Activated T-cell treated with anti-CD3 and anti-CD28 coated beads, Interleukin-2, amount 50 U/mL, for 72 hours (primary cell): ENCODE measurements around the gene ZNF516. TPM values are rescaled to one million over a fixed set of nuclear protein-coding genes. Genes with fewer than 3 reads are reported as not detected.

Source experiments
- ATAC-seq, 2 donors: fragments of 150-1000 bp; cut with Tn5 transposase; replicated peaks in 1 of 2; 2 replicates each; pipeline ENCODE4 v1.10.0; 2021; ENCODE audit warnings: moderate library complexity in 2 of 2, mild to moderate bottlenecking in 1 of 2
- DNase-seq, 2 donors: peaks; one replicate each; pipeline ENCODE4 v3.0.0; 2021 to 2022; ENCODE audit warnings: mixed read lengths in 1 of 2
- H3K27ac Mint-ChIP-seq: one replicate; pipeline ENCODE4 v1.8.0; 2022; ENCODE audit warnings: mild to moderate bottlenecking, moderate library complexity, mixed read lengths
- H3K27me3 Mint-ChIP-seq: one replicate; pipeline ENCODE4 v1.8.0; 2022; ENCODE audit warnings: low read depth, mixed read lengths
- H3K36me3 Mint-ChIP-seq, 2 donors: one replicate each; pipeline ENCODE4 v1.8.0; 2022; ENCODE audit warnings: mixed read lengths in 2 of 2, mild to moderate bottlenecking in 1 of 2; ENCODE audit not compliant: insufficient read depth in 2 of 2
- H3K4me1 Mint-ChIP-seq: one replicate; pipeline ENCODE4 v1.8.0; 2022; ENCODE audit warnings: low read depth, mixed read lengths
- H3K4me3 Mint-ChIP-seq, 2 donors: one replicate each; pipeline ENCODE4 v1.8.0; 2022; ENCODE audit warnings: mild to moderate bottlenecking in 2 of 2, mixed read lengths in 2 of 2, moderate library complexity in 2 of 2
- H3K9me3 Mint-ChIP-seq, 2 donors: one replicate each; pipeline ENCODE4 v1.8.0; 2022; ENCODE audit warnings: mixed read lengths in 2 of 2
- total RNA-seq, 2 donors: library from RNA; stranded (reverse); gene quantifications; one replicate each; pipeline ENCODE4 v1.2.3, GENCODE V29; 2022

Gene ZNF516
- total RNA-seq, 2 donors from 2014 or later: 13.2 to 13.9 TPM

DNA sequence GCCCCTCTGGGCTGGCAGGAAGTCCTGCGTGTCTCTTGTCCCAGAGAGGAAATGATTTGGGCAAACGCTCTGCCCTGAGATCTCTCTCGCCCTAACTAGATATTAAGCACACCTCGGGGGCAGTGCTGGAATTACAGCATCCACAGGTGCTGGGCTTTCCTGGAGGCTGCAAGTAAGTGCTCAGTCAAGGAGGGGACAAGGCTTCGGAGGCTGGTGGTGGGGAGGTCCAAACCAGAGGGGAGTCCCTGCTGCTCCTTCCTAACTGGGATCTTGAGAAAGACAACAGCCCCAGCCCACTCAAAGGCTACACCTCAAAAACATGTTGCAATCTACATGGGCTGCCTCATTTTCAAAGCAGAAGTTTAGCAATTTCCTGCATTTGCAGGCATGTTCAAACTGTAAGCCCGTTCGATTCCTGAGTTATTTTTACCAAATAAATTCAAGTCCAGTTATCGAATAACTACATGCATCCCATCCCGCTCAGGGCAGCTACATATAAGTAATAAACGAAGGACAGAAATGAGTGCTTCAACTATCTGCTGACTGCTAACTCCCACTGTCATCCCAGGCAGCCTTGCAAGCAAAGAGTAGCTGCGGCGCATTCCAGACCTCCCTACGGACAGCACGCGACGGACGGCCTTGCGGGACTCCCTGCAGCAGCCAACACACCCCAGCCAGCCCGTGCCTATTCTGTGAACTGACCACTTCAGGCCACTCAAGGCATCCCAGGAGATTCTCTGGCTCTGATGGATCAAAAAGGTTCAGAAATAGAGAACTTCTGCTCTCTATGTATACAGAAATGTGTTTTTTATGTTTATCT lies 27.5 kb downstream of the ZNF516 start:
- Mint-ChIP-seq H3K9me3 (no peaks in the 10 kb centered on the region), H3K27ac (peak overlapping the region; percentile 89), H3K36me3 (no peaks in the 10 kb centered on the region), H3K4me3 (peak overlapping the region; percentile 68 to 79), H3K27me3 (no peaks in the 10 kb centered on the region), H3K4me1 (peaks cover 31% of the 10 kb centered on the region)
- no peak for DNase-seq
- peak; percentile 29 to 49 for ATAC-seq

- peak overlapping the region; percentile 34 for H3K27ac Mint-ChIP-seq
- H3K4me1 Mint-ChIP-seq: peaks cover 22% of the 10 kb centered on the region
- no peaks in the 10 kb centered on the region for H3K9me3 Mint-ChIP-seq
- no peaks in the 10 kb centered on the region for H3K36me3 Mint-ChIP-seq
- no peaks in the 10 kb centered on the region for H3K27me3 Mint-ChIP-seq
- peak overlapping the region; percentile 9 to 53 for H3K4me3 Mint-ChIP-seq
- ATAC-seq: peak; percentile 24 to 33
- no peak for DNase-seq
These were observed 28.5 kb downstream of the ZNF516 start for GRCh38 chr18:76466410-76466991.

DNA sequence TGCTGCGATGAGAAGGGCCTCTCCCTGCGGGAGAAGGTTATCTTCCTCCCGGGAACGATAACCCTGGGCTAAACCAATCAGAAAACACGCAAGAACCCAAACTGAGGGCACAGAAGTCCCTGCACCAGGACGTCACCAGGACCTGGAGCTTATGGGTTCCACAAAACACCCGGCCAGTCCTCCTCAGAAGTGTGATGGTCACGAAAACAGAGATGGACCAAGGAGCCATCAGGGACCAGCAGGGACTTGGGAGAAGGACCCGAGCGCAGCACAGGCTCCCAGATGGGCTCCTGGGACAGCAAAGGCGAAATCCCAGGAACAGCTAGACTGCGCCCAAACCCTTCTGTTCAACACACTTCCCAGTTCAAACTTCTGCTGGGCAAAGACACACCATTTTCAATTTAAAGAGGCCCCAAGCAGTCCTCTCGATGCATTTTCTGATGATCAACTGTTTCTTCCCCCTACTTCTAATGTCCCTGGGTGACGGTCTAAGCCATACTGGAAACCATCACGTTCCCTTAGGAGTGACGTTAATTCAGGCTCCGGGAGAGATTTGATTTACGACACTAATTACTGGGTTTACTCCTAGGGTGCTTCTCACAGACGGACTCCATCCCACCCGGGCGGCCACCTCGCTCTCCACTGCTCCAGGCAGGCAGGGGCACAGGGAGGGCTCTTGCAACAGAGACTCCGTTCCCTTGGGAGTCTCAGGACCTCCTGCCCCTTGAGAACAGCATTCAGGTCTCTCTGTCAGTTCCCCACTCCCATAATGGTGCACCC lies 29.2 kb downstream of the ZNF516 start:
- ATAC-seq (no peak), DNase-seq (no peak)
- H3K4me1 Mint-ChIP-seq: peaks cover 22% of the 10 kb centered on the region
- H3K27me3 Mint-ChIP-seq: no peaks in the 10 kb centered on the region
- H3K27ac Mint-ChIP-seq: no peak overlapping the region
- no peaks in the 10 kb centered on the region for H3K9me3 Mint-ChIP-seq
- H3K36me3 Mint-ChIP-seq: no peaks in the 10 kb centered on the region
- H3K4me3 Mint-ChIP-seq: no peak overlapping the region

DNA sequence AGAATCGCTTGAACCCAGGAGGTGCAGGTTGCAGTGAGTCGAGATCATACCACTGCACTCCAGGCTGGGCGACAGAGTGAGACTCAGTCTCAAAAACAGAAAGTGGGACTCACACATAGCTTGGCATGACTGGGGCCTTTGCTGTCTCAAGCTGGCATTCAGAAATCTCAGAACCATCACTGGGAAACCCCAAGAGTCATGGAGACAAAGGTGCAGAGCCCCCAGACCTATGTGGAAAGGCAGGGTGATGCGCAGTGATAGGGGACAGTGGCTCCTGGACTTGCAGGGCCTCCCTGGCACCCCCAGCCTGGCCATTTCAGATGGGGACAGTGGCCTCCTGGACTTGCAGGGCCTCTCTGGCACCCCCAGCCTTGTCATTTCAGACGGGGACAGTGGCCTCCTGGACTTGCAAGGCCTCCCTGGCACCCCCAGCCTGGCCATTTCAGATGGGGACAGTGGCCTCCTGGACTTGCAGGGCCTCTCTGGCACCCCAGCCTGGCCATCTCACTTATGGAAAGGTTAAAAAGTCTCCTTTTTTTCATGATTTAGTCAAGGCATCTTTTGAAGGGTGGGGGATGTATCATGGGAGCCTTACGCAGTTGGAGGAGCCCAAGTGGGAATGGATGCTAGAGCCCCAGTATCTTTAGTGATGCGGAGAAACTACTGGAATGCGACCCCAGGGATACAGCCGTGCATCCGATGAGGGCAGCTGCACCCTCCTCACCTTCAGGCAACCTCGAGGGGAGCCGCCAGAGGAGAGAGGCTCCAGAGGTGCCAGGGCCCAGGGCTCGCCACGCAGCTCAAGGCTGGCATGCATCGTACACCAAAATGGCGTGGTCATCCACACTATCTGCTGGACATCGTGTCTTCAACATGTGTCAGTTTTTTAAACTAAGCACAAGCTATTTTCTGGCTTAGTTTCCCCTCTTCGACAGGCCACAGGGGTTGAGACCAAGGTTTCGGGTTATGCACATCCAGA lies 30.5 kb downstream of the ZNF516 start:
- H3K4me1 Mint-ChIP-seq: peaks cover 22% of the 10 kb centered on the region
- DNase-seq (no peak), ATAC-seq (peak in 1 of 2 donors; percentile 27)
- no peak overlapping the region for H3K4me3 Mint-ChIP-seq
- no peaks in the 10 kb centered on the region for H3K9me3 Mint-ChIP-seq
- H3K36me3 Mint-ChIP-seq: no peaks in the 10 kb centered on the region
- no peak overlapping the region for H3K27ac Mint-ChIP-seq
- no peaks in the 10 kb centered on the region for H3K27me3 Mint-ChIP-seq

DNA sequence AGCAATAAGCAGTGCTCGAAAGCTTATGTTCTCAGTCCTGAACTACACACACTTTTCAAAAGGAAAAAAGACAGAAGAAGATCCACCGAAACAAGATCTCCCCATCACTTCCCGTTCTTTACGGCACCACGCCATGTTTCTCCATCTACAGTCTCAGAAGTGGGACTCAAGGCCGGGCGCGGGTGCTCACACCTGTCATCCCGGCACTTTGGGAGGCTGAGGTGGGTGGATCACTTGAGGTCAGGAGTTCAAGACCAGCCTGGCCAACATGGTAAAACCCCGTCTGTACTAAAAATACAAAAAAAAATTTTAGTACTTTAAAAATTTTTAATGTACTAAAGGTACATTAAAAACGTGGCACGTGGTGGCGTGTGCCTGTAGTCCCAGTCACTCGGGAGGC lies 31.2 kb downstream of the ZNF516 start:
- peaks cover 21% of the 10 kb centered on the region for H3K4me1 Mint-ChIP-seq
- ATAC-seq: no peak
- no peaks in the 10 kb centered on the region for H3K9me3 Mint-ChIP-seq
- no peak for DNase-seq
- H3K36me3 Mint-ChIP-seq: no peaks in the 10 kb centered on the region
- no peak overlapping the region for H3K4me3 Mint-ChIP-seq
- H3K27me3 Mint-ChIP-seq: no peaks in the 10 kb centered on the region
- H3K27ac Mint-ChIP-seq: peak overlapping the region; percentile 2

DNA sequence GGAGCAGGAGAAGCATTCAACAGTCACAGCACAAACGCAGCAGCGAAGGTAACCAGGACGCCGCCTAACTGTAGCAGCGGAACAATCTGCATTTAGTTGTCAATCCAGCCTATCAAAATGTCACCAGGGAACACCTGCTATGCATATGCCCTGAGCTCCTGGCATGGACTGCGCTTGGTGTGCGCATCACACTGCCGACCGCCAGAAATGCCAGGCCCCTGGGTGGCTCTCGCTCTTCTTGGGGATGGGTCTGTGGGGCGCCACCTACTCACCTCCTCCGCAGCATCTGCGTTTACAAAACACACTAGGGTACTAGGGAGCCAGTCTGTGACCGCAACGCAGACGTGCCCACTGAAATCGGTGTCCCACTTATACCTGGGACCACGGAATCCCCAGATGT lies 31.7 kb downstream of the ZNF516 start:
- DNase-seq: no peak
- no peak for ATAC-seq
- H3K27me3 Mint-ChIP-seq: no peaks in the 10 kb centered on the region

GRCh38 chr18:76462326-76462694 lies 32.7 kb downstream of the ZNF516 start:
- Mint-ChIP-seq H3K9me3 (no peaks in the 10 kb centered on the region), H3K36me3 (no peaks in the 10 kb centered on the region), H3K27ac (no peak overlapping the region), H3K4me1 (peaks cover 11% of the 10 kb centered on the region), H3K4me3 (no peak overlapping the region), H3K27me3 (no peaks in the 10 kb centered on the region)
- ATAC-seq (no peak), DNase-seq (no peak)

More for the DNA sequence above, 31.7 kb downstream of the ZNF516 start:
- Mint-ChIP-seq H3K9me3 (no peaks in the 10 kb centered on the region), H3K36me3 (no peaks in the 10 kb centered on the region), H3K27ac (peak overlapping the region; percentile 2), H3K4me3 (no peak overlapping the region), H3K4me1 (peaks cover 16% of the 10 kb centered on the region)

DNA sequence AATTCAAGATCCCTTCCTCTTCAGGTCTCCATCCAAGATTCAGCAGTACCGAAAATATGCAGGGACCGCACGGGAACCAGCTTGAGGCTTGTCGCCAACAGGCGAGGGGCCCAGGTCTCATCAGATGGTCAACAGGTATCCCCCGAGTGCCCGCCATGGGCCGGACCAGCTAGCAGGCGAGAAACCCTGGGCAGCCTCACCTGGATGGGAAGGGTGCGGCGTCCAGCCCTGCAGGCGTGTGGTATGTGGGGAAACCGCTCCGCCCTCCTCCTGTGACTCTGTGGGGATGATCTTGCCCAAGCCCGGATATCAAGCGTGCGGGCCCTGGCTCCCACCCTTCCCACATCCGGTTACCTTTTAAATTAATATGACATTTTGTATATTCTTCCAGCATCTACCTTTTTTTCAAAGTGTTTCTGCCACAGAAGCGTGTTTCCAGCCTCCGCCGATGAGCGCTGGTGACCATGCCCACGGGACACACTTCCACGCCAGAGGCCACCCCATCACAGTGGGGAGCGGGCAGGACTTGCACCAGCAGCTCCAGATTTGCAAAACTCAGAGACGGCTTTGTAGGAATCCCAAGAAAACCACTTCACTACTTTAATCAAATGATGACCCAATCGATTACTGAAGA lies 33.2 kb downstream of the ZNF516 start:
- no peak overlapping the region for H3K27ac Mint-ChIP-seq
- no peaks in the 10 kb centered on the region for H3K36me3 Mint-ChIP-seq
- no peaks in the 10 kb centered on the region for H3K9me3 Mint-ChIP-seq
- H3K4me1 Mint-ChIP-seq: peaks cover 14% of the 10 kb centered on the region
- H3K27me3 Mint-ChIP-seq: no peaks in the 10 kb centered on the region
- no peak overlapping the region for H3K4me3 Mint-ChIP-seq
- DNase-seq (no peak), ATAC-seq (no peak)

- ATAC-seq (no peak), DNase-seq (no peak)
- H3K4me1 Mint-ChIP-seq: peaks cover 9% of the 10 kb centered on the region
- H3K36me3 Mint-ChIP-seq: no peaks in the 10 kb centered on the region
- H3K4me3 Mint-ChIP-seq: no peak overlapping the region
- H3K27ac Mint-ChIP-seq: no peak overlapping the region
- no peaks in the 10 kb centered on the region for H3K27me3 Mint-ChIP-seq
- no peaks in the 10 kb centered on the region for H3K9me3 Mint-ChIP-seq
These were observed 33.9 kb downstream of the ZNF516 start for GRCh38 chr18:76461148-76461547.

- H3K9me3 Mint-ChIP-seq: no peaks in the 10 kb centered on the region
- no peak overlapping the region for H3K27ac Mint-ChIP-seq
- no peak for ATAC-seq
These were observed 34.6 kb downstream of the ZNF516 start for GRCh38 chr18:76460482-76460881.

GRCh38 chr18:76459687-76460350 lies 35.2 kb downstream of the ZNF516 start:
- H3K27me3 Mint-ChIP-seq: no peaks in the 10 kb centered on the region
- no peaks in the 10 kb centered on the region for H3K36me3 Mint-ChIP-seq
- DNase-seq (no peak), ATAC-seq (no peak)
- H3K27ac Mint-ChIP-seq: no peak overlapping the region
- H3K4me1 Mint-ChIP-seq: peaks cover 9% of the 10 kb centered on the region
- H3K9me3 Mint-ChIP-seq: no peaks in the 10 kb centered on the region
- no peak overlapping the region for H3K4me3 Mint-ChIP-seq

More at GRCh38 chr18:76460482-76460881, 34.6 kb downstream of the ZNF516 start:
- no peak overlapping the region for H3K4me3 Mint-ChIP-seq
- no peaks in the 10 kb centered on the region for H3K36me3 Mint-ChIP-seq
- no peak for DNase-seq
- H3K27me3 Mint-ChIP-seq: no peaks in the 10 kb centered on the region
- peaks cover 9% of the 10 kb centered on the region for H3K4me1 Mint-ChIP-seq

DNA sequence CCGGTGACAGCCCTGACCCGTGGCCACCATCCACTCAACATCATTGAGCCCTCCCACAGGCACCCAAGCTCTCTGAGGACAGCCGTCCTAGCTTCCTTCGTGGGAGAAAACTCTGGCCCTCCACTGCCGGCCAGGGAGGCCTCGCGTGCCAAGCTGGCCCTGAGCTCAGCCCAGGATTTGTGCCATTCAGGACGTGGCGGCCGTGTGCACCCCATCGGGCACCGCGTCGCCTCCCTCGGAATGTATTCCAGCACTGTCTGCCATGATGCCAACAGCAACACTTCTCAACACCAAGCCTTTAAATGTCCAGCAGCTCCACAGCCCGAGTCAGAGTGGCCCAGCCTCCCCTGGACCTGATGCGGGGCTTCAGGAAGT lies 35.7 kb downstream of the ZNF516 start:
- H3K4me1 Mint-ChIP-seq: peaks cover 9% of the 10 kb centered on the region
- H3K36me3 Mint-ChIP-seq: no peaks in the 10 kb centered on the region
- H3K4me3 Mint-ChIP-seq: no peak overlapping the region
- no peak for DNase-seq
- no peaks in the 10 kb centered on the region for H3K27me3 Mint-ChIP-seq
- no peaks in the 10 kb centered on the region for H3K9me3 Mint-ChIP-seq
- H3K27ac Mint-ChIP-seq: no peak overlapping the region
- no peak for ATAC-seq
